Stimulated activated naive CD8-positive, alpha-beta T cell treated with anti-CD3 and anti-CD28 coated beads, Interleukin-15, Interleukin-2, amounts not matched to agents 100 ng/mL and 50 ng/mL, for 24 hours (primary cell): ENCODE results near the gene CAMTA1.

ENCODE experiments used
- H3K27ac Mint-ChIP-seq: one replicate; pipeline ENCODE4 v1.8.0; 2021; ENCODE audit warnings: mild to moderate bottlenecking, mixed read lengths
- H3K27me3 Mint-ChIP-seq: one replicate; pipeline ENCODE4 v1.8.0; 2021; ENCODE audit warnings: mixed read lengths
- H3K36me3 Mint-ChIP-seq: one replicate; pipeline ENCODE4 v1.8.0; 2021; ENCODE audit warnings: low read depth, mixed read lengths
- H3K4me1 Mint-ChIP-seq: one replicate; pipeline ENCODE4 v1.8.0; 2021; ENCODE audit warnings: low read depth, mixed read lengths
- H3K4me3 Mint-ChIP-seq: one replicate; pipeline ENCODE4 v1.8.0; 2021; ENCODE audit warnings: mild to moderate bottlenecking, mixed read lengths
- H3K9me3 Mint-ChIP-seq: one replicate; pipeline ENCODE4 v1.8.0; 2021; ENCODE audit warnings: mixed read lengths

CAMTA1 gene

GRCh38 chr1:7534061-7534825, 749.0 kb downstream of the CAMTA1 start:
- H3K27ac Mint-ChIP-seq = no peak overlapping the region
- H3K4me1 Mint-ChIP-seq = no peaks in the 10 kb centered on the region
- no peak overlapping the region for H3K4me3 Mint-ChIP-seq
- no peaks in the 10 kb centered on the region for H3K36me3 Mint-ChIP-seq
- H3K27me3 Mint-ChIP-seq = peaks cover 15% of the 10 kb centered on the region
- H3K9me3 Mint-ChIP-seq = no peaks in the 10 kb centered on the region

- Mint-ChIP-seq H3K27me3 (peaks cover 15% of the 10 kb centered on the region), H3K4me1 (no peaks in the 10 kb centered on the region), H3K9me3 (no peaks in the 10 kb centered on the region), H3K36me3 (no peaks in the 10 kb centered on the region), H3K4me3 (no peak overlapping the region), H3K27ac (no peak overlapping the region)
Observed at GRCh38 chr1:7535016-7535415, 749.8 kb downstream of the CAMTA1 start.

- H3K36me3 Mint-ChIP-seq = no peaks in the 10 kb centered on the region
- H3K4me1 Mint-ChIP-seq = no peaks in the 10 kb centered on the region
- no peaks in the 10 kb centered on the region for H3K9me3 Mint-ChIP-seq
- H3K4me3 Mint-ChIP-seq = no peak overlapping the region
- H3K27ac Mint-ChIP-seq = no peak overlapping the region
- peaks cover 18% of the 10 kb centered on the region for H3K27me3 Mint-ChIP-seq
Observed at GRCh38 chr1:7535934-7536878, 751.0 kb downstream of the CAMTA1 start.

- Mint-ChIP-seq H3K4me1 (no peaks in the 10 kb centered on the region), H3K9me3 (no peaks in the 10 kb centered on the region), H3K4me3 (no peak overlapping the region), H3K27ac (no peak overlapping the region), H3K36me3 (no peaks in the 10 kb centered on the region), H3K27me3 (peaks cover 19% of the 10 kb centered on the region)
Observed at GRCh38 chr1:7536891-7537591, 751.8 kb downstream of the CAMTA1 start.

- Mint-ChIP-seq H3K9me3 (no peaks in the 10 kb centered on the region), H3K27me3 (peaks cover 15% of the 10 kb centered on the region), H3K4me3 (no peak overlapping the region), H3K36me3 (no peaks in the 10 kb centered on the region), H3K4me1 (no peaks in the 10 kb centered on the region), H3K27ac (no peak overlapping the region)
Observed at GRCh38 chr1:7538033-7538432, 752.8 kb downstream of the CAMTA1 start.

GRCh38 chr1:7538849-7539768, 753.9 kb downstream of the CAMTA1 start:
- Mint-ChIP-seq H3K36me3 (no peaks in the 10 kb centered on the region), H3K4me1 (no peaks in the 10 kb centered on the region), H3K9me3 (no peaks in the 10 kb centered on the region), H3K27me3 (peaks cover 15% of the 10 kb centered on the region), H3K4me3 (no peak overlapping the region), H3K27ac (no peak overlapping the region)

- Mint-ChIP-seq H3K9me3 (no peaks in the 10 kb centered on the region), H3K4me1 (no peaks in the 10 kb centered on the region), H3K27me3 (peaks cover 15% of the 10 kb centered on the region), H3K27ac (no peak overlapping the region), H3K4me3 (no peak overlapping the region), H3K36me3 (no peaks in the 10 kb centered on the region)
Observed at GRCh38 chr1:7539769-7540175, 754.5 kb downstream of the CAMTA1 start.

GRCh38 chr1:7540816-7541215, 755.6 kb downstream of the CAMTA1 start:
- no peaks in the 10 kb centered on the region for H3K36me3 Mint-ChIP-seq
- no peaks in the 10 kb centered on the region for H3K4me1 Mint-ChIP-seq
- peaks cover 19% of the 10 kb centered on the region for H3K27me3 Mint-ChIP-seq
- no peak overlapping the region for H3K27ac Mint-ChIP-seq
- H3K4me3 Mint-ChIP-seq = no peak overlapping the region
- no peaks in the 10 kb centered on the region for H3K9me3 Mint-ChIP-seq

GRCh38 chr1:7541629-7542028, 756.4 kb downstream of the CAMTA1 start:
- H3K27me3 Mint-ChIP-seq = peaks cover 14% of the 10 kb centered on the region
- no peak overlapping the region for H3K4me3 Mint-ChIP-seq

GRCh38 chr1:7543718-7544090, 758.5 kb downstream of the CAMTA1 start:
- Mint-ChIP-seq H3K27me3 (peaks cover 8% of the 10 kb centered on the region), H3K4me1 (peaks cover 4% of the 10 kb centered on the region), H3K9me3 (no peaks in the 10 kb centered on the region), H3K36me3 (no peaks in the 10 kb centered on the region), H3K4me3 (no peak overlapping the region), H3K27ac (no peak overlapping the region)

More at GRCh38 chr1:7541629-7542028, 756.4 kb downstream of the CAMTA1 start:
- H3K9me3 Mint-ChIP-seq = no peaks in the 10 kb centered on the region
- H3K36me3 Mint-ChIP-seq = no peaks in the 10 kb centered on the region
- H3K27ac Mint-ChIP-seq = no peak overlapping the region
- H3K4me1 Mint-ChIP-seq = no peaks in the 10 kb centered on the region

- H3K9me3 Mint-ChIP-seq = no peaks in the 10 kb centered on the region
- H3K27me3 Mint-ChIP-seq = peaks cover 13% of the 10 kb centered on the region
- peaks cover 38% of the 10 kb centered on the region for H3K4me1 Mint-ChIP-seq
- H3K36me3 Mint-ChIP-seq = no peaks in the 10 kb centered on the region
- peak overlapping the region; percentile 27 for H3K4me3 Mint-ChIP-seq
- H3K27ac Mint-ChIP-seq = peak overlapping the region; percentile 99
Observed at GRCh38 chr1:7549277-7550161, 764.3 kb downstream of the CAMTA1 start.

GRCh38 chr1:7550261-7550865, 765.1 kb downstream of the CAMTA1 start:
- peak overlapping the region; percentile 99 for H3K27ac Mint-ChIP-seq

GRCh38 chr1:7550981-7551380, 765.7 kb downstream of the CAMTA1 start:
- Mint-ChIP-seq H3K4me3 (no peak overlapping the region), H3K4me1 (peaks cover 52% of the 10 kb centered on the region), H3K27me3 (peaks cover 17% of the 10 kb centered on the region), H3K36me3 (no peaks in the 10 kb centered on the region), H3K9me3 (no peaks in the 10 kb centered on the region), H3K27ac (peak overlapping the region; percentile 49)

More at GRCh38 chr1:7550261-7550865, 765.1 kb downstream of the CAMTA1 start:
- Mint-ChIP-seq H3K27me3 (peaks cover 11% of the 10 kb centered on the region), H3K4me1 (peaks cover 46% of the 10 kb centered on the region), H3K36me3 (no peaks in the 10 kb centered on the region), H3K4me3 (no peak overlapping the region), H3K9me3 (no peaks in the 10 kb centered on the region)
